HG03575 (cell line): ENCODE results near the gene MYO7A.

Source experiments
- ATAC-seq: cut with Tn5 transposase; IDR thresholded peaks from one replicate; pipeline ENCODE4 v1.9.1; 2021; ENCODE audit not compliant: unreplicated experiment, insufficient number of reproducible peaks, low FRiP score; ENCODE audit errors: extremely low read depth

Gene MYO7A

DNA sequence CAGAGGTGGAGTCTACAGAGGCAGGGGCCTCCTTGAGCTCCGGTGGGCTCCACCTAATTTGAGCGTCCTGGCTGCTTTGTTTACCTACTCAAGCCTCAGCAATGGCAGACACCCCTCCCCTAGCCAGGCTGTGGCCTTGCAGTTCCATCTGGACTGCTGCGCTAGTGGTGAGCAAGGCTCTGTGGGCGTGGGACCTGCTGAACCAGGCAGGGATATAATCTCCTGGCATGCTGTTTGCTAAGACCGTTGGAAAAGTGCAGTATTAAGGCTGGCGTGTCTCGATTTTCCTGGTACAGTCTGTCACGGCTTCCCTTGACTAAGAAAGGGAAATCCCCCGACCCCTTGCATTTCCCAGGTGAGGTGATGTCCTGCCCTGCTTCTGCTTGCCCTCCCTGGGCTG is 95.8 kb downstream of the MYO7A start:
- ATAC-seq, result no peak

DNA sequence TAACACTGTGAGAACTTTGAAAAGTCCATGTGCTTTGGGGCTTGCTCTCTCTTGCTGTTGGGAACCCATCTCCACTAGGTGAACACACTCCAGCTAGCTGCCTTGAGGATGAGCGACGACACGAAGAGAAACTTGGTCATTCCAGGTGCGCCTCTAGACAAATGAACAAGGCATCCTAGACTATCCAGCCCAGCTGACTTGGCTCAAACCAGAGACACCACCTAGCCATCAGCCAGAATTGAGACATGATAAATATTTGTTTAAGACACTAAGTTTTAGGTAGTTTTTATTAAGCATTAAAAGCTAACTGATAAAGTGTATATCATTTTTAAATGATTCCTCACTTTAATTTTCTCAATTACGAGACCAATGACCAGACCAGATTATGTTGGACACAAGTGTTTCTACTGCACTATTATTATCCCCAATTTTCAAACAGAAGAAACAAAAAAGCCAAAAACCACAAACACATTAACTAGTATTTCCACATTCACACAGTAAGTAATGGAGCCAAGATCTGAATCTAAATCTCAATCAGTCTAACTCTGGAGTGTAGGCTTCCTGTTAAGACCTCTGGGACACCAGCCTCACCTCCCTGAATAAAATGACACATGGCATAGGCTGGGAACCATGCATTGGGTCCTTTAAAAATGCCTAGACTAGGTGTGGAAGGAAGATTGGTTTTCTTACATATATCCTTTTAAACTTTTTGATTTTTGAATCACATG is 103.0 kb downstream of the MYO7A start:
- ATAC-seq, result no peak

DNA sequence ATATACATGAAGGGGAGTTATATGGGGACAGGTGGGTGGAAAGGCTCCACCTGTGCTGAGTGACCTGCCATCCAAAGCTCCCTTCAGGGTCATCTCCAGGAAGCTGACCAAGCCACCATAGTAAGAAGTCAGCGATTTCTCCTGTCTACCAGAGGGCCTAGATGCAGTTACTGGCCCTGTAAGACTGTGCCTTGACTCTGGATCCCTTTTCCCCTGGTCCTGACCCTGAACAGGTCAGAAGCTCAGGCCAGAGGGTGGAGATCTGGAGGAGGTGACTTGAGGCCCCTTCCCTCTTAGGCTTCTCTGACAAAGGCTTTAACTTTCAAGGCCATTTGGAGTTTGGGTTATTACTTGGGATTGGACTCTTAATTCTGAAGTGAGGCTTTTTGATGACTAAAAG is 103.8 kb downstream of the MYO7A start:
- no peak for ATAC-seq

DNA sequence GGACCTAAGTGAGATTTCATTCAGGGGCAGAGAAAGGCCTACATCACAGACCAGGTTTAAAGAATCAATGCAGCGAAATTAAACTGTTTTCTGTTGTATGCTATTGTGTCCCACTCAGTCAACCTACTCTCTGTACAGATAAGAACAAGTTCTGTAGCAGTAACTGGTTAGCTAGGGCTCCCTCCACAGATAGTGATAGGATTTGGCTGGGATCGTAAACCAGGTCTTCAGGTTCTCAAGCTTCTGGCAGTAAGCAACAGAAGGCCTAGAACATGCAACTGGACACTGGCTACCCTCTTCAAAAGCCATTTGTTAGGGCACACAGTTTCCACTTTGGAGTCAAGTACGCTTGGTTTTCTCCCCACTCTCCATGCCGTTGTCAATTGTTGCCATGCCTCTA is 104.2 kb downstream of the MYO7A start:
- ATAC-seq, result no peak

DNA sequence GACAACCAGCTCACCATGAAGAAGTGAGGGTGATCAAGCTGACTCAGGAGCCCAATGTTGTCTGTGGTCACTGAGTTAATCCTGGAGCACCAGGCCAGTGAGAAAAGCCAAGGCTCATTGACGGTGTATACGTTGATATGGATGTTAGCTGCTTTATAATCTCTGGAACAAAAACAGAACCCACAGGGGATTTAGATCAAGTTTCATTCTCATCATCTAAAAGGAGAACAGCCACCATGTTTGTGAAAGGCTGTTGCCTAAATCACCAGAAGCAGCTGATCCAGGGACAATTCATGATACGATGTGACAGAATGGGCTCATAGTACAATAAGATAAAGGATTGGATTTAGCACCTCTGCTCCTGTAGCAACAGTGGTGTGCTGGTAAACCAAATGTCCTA is 105.0 kb downstream of the MYO7A start:
- ATAC-seq, result no peak

DNA sequence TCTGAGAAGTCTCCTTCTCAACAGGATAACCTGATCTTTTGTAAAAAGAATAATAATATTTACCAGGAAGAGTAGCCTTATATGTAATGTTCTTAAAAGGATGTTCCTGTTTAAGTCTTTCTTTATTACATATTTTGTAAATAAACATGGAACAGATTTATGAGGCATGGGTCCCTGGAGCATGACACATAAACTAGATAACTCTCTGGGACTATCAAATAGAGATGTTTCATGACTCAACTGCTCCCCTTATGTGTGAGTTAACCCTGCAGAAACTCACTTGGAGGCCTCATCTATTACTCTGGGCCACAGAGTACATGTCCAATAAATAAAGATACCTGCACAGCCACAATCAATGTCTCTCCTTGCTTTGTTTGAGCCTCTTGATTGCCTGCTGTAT is 108.9 kb downstream of the MYO7A start:
- ATAC-seq, result no peak

DNA sequence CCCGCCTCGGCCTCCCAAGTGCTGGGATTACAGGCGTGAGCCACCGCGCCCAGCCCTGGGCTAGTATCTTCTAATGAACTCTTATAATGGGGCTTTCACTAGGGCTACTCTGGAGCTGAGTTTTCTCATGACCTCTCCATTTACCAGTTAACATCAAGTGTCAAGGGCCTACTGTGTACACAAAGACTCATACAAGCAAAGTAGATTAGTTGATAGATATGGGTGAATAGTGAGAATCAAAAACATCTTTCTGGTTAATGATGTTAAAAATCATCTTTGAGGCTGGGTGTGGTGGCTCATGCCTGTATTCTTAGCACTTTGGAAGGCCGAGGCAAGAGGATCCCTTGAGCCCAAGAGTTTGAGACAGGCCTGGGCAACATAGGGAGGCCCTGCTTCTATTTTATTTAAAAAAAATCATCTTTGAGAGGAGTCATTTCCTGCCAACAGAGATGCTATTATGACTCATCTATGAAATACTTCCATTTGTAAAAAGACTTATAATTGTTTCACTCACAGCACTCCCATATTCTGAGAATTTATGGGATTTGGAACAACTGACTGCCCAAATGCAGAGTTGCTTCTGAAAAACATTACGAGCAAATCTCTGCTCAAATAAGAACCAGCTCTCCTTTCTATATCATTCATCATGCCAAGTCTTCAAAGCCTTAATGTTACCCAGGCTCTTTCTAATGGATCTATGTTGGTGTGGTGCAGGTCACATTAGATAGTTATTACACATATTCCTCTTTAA is 116.4 kb downstream of the MYO7A start:
- no peak for ATAC-seq

DNA sequence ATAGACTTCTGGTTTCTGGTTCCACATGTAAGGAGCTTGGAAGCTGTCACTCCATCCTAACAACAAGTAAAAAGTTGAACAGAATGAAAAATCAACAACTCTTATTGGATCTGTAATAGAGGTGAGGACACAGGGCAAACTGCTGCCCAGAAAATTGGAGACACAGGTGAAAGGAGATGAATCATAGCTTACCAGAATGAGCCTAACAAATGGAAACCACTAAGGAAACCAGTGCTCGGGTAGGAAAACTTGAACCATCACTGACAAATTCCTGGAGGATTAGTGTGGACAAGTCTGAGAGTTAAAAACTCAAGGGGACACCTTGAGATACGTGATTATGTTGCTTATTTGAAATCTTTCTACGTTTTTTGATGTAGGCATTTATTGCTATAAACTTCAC is 121.4 kb downstream of the MYO7A start:
- ATAC-seq, result no peak

DNA sequence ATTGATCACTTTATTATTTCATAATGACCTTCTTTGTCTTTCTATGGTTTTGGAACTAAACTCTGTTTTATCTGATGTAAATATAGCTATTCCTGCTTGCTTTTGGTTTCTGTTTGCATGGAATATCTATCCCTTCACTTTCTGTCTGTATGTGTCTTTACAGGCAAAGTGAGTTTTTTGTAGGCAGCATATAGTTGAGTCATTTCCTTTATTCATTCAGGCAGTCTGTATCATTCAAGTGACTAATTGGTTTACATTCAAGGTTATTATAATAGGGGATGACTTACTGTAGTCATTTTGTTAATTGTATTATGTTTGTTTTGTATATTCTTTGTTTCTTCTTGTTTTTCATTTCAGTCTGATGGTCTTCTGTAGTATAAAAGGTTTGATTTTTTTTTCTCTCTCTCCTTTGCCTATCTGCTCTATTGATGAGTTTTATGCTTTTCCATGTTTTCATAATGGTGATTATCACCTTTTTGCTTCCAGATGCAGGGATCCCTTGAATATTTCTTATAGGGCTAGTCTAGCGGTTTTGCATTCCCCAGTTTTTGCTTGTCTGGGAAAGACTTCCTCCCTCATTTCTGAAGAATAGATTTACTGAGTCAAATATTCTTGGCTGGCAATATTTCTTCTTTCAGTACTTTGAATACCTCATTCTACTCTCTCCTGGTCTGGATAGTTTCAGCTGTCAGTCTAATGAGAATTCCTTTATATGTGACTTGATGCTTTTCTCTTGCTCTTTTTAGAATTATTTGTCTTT is 123.0 kb downstream of the MYO7A start:
- ATAC-seq, result no peak

DNA sequence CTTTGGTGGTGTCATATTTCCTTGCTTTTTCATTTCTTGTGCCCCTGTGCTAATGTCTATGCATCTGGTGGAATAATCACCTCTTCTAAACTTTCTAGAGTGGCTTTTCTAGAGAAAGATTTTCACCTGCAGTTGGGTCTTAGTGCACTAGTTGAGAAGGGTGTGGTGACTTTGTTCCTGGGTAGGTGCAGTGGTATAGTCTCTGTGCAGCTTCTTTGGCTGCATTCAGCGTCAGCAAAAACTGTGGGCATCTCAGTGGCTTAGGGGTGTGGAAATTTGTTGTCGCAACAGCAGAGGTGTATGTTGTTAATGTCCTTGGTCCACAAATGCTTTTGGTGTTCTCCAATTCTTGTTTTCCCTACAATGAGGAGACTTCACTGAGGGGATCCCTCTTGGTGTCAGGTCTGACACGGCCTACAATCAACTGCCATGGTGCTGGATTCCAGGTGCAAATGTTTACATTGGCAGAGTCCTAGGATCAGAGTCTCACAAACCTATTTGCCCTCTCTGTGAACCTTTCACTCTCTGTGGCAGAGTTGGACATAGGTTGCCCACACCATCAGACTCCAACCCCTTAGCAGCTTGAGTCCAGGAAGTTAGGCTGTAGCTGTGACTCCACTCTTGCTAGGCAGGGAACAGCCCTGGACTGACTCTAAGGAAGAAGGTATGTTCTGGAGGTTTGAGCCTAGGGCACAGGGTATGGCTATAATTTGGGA is 124.7 kb downstream of the MYO7A start:
- ATAC-seq, result no peak

DNA sequence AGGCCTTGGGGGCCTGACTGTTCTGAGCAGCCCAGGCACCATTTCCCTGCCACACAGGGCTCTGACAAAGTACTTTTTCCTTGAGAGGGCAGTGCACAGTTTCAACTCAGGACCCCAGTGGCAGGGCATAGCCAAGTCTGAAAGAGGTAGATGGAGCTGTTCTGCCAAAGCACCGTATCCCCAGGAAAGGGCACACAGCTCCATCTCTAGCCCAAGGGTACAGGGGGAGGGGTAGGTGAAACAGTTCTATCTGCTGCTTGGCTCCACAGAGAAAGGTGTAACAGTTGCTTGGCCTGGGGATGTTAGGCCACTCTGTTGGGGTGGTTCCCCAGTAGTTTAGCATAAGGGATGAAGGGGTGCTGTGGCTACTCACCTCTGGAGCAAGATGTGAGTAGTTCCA is 125.6 kb downstream of the MYO7A start:
- ATAC-seq, result no peak

DNA sequence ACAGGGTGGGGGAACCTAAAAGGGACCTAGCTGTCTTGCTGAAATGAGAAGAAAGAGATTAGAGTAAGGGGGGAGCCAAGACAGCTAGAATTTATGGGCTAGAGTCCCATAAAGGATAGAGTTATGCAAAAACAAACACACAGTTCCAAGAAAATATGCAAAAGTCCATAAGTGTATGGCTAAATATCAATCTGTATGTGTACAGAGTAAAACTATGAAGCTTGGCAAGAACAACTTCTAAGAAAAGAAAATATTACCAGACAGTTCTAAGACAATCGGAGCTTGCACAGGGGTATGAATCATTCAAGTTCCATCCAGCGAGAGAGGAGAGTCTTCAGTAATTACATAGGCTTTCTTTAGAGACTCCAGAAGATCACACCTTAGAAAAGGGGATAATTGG is 131.6 kb downstream of the MYO7A start:
- no peak for ATAC-seq

DNA sequence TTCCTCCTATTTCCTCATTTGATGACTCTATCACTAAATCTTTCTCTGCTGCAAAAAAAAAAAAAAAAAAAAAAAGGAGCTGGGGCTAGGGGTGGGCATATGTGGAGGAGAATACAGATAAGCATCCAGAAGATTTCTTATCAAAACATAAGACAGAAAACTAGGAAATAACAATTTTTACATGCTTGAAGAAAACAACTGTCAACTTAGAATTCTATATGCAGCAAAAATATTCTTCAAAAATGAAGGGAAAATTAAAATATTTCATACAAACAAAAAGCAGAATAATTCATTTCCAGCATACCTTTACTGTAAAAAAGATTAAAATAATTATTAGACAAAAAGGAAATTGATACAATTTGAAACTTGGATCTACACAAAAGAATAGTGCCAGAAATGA is 134.8 kb downstream of the MYO7A start:
- ATAC-seq, result no peak
